GM12878 (cell line): ENCODE measurements around the gene IL22RA2. TPM values are rescaled to one million over a fixed set of nuclear protein-coding genes. Genes with fewer than 3 reads are reported as not detected.

Source experiments
- ATAC-seq: fragments of 200-7000 bp; cut with Tn5 transposase; 3 replicates; pipeline ENCODE4 v1.9.1; 2020; ENCODE audit warnings: mild to moderate bottlenecking, moderate library complexity
- BruUV-seq: library from RNA; stranded (reverse); fragments of 400-500 nt; replicated peaks from 2 replicates; lab custom pipeline; 2021; lab: Mats Ljungman, UMichigan
- CTCF ChIA-PET: fragments of 300-600 bp; sonication (Branson Sonifier 250); formaldehyde crosslinking; extraction: SDS; loops from one replicate; lab custom pipeline; 2021; ENCODE audit warnings: inconsistent platforms; lab: Yijun Ruan, JAX
- POLR2A ChIA-PET: fragments of 350-600 bp; formaldehyde crosslinking; extraction: SDS; loops from one replicate; lab custom pipeline; 2021; ENCODE audit warnings: inconsistent platforms; lab: Charles Lee
- RAD21 ChIA-PET: fragments of 300-600 bp; sonication (Branson Sonifier 250); formaldehyde crosslinking; loops from one replicate; lab custom pipeline; 2023; ENCODE audit warnings: antibody characterized with exemption; ENCODE audit not compliant: unreplicated experiment; lab: Charles Lee
- SMC1A ChIA-PET: fragments of 300-600 bp; sonication (Branson Sonifier 250); formaldehyde crosslinking; loops from one replicate; lab custom pipeline; 2023; ENCODE audit not compliant: unreplicated experiment, uncharacterized antibody; lab: Charles Lee
- DNase-seq: peaks from one replicate; pipeline ENCODE4 v3.0.0-alpha.2; 2011; ENCODE audit warnings: low read depth, low spot score
- FAIRE-seq: peaks from 3 replicates; lab custom pipeline; 2011; peaks lifted over from hg19 to GRCh38; lab: Jason Lieb, UNC
- H2AFZ ChIP-seq: 2 replicates; pipeline ENCODE4 v1.6.0; 2011; ENCODE audit warnings: low read depth, low read length, control low read depth; ENCODE audit not compliant: control insufficient read depth
- H3K27ac ChIP-seq: 2 replicates; pipeline ENCODE4 v1.5.1; 2011; ENCODE audit warnings: control low read depth; ENCODE audit not compliant: control insufficient read depth, insufficient read depth
- H3K27me3 ChIP-seq, 2 experiments: replicated peaks in 1 of 2; 2 replicates each; pipeline versions ENCODE4 v1.6.0 to v1.6.1; 2011; ENCODE audit warnings: low read length in 1 of 2; ENCODE audit not compliant: control insufficient read depth in 2 of 2, insufficient read depth in 2 of 2
- H3K36me3 ChIP-seq, 2 experiments: 2 replicates each; pipeline ENCODE4 v1.5.1; 2011; ENCODE audit warnings: low read length in 1 of 2; ENCODE audit not compliant: control insufficient read depth in 2 of 2, insufficient read depth in 2 of 2
- H3K4me1 ChIP-seq: 2 replicates; pipeline ENCODE4 v1.6.1; 2011; ENCODE audit warnings: mild to moderate bottlenecking, low read length, moderate library complexity, mixed read lengths; ENCODE audit not compliant: control insufficient read depth, insufficient read depth
- H3K4me2 ChIP-seq: 2 replicates; pipeline ENCODE4 v1.6.0; 2011; ENCODE audit warnings: control low read depth; ENCODE audit not compliant: control insufficient read depth, insufficient read depth
- H3K4me3 ChIP-seq: fragments of 200-600 bp; sonication (generic); 2 replicates; pipeline ENCODE4 v1.5.1; 2016
- H3K79me2 ChIP-seq: 2 replicates; pipeline ENCODE4 v1.6.0; 2011; ENCODE audit warnings: low read length; ENCODE audit not compliant: control insufficient read depth, insufficient read depth
- H3K9ac ChIP-seq: 2 replicates; pipeline ENCODE4 v1.8.0; 2011; ENCODE audit warnings: low read length, control low read depth, mixed read lengths; ENCODE audit not compliant: control insufficient read depth, insufficient read depth
- H3K9me3 ChIP-seq: replicated peaks from 3 replicates; pipeline ENCODE4 v1.5.1; 2011; ENCODE audit warnings: mild to moderate bottlenecking, low read length; ENCODE audit not compliant: control insufficient read depth, insufficient read depth
- H4K20me1 ChIP-seq: 2 replicates; pipeline ENCODE4 v1.6.0; 2011; ENCODE audit not compliant: control insufficient read depth, insufficient read depth
- CBX5 ChIP-seq: sonication (generic); IDR thresholded peaks from 2 replicates; pipeline ENCODE4 v1.6.1; 2016; ENCODE audit warnings: low read depth, moderate library complexity, mild to moderate bottlenecking, inconsistent platforms
- DPF2 ChIP-seq: fragments of 450-650 bp; IDR thresholded peaks from 2 replicates; pipeline ENCODE4 v1.6.1; 2017; ENCODE audit warnings: mild to moderate bottlenecking
- FOS ChIP-seq: IDR thresholded peaks from 3 replicates; pipeline ENCODE4 v1.6.1; 2011; ENCODE audit warnings: borderline replicate concordance; ENCODE audit not compliant: insufficient read length; ENCODE audit errors: extremely low read depth
- JUNB ChIP-seq: IDR thresholded peaks from 2 replicates; pipeline ENCODE4 v1.6.1; 2016; ENCODE audit warnings: antibody characterized with exemption, mild to moderate bottlenecking
- MXI1 ChIP-seq: fragments of 150-350 bp; IDR thresholded peaks from 2 replicates; pipeline ENCODE4 v1.6.1; 2011; ENCODE audit warnings: low read depth, mild to moderate bottlenecking, inconsistent platforms, low read length, improper control_type of control experiment
- POLR2AphosphoS5 ChIP-seq: IDR thresholded peaks from 2 replicates; pipeline ENCODE4 v1.6.1; 2011; ENCODE audit warnings: mild to moderate bottlenecking, low read length, inconsistent platforms
- PRDM15 ChIP-seq: fragments of 450-650 bp; formaldehyde crosslinking; IDR thresholded peaks from 2 replicates; pipeline ENCODE4 v1.4.0; 2020; ENCODE audit warnings: mild to moderate bottlenecking, moderate library complexity
- SKIL ChIP-seq: fragments of 450-650 bp; IDR thresholded peaks from 2 replicates; pipeline ENCODE4 v1.6.1; 2017; ENCODE audit warnings: mild to moderate bottlenecking, low read depth, inconsistent platforms; ENCODE audit not compliant: poor library complexity, severe bottlenecking
- SMC3 ChIP-seq: IDR thresholded peaks from 2 replicates; pipeline ENCODE4 v1.6.1; 2011; ENCODE audit warnings: low read length, improper control_type of control experiment, borderline replicate concordance
- SP1 ChIP-seq: IDR thresholded peaks from one replicate; pipeline ENCODE4 v1.6.1; 2011; ENCODE audit warnings: low read depth, low read length
- TCF12 ChIP-seq: IDR thresholded peaks from 2 replicates; pipeline ENCODE4 v1.6.1; 2011; ENCODE audit warnings: low read depth, mild to moderate bottlenecking, low read length
- USF2 ChIP-seq: IDR thresholded peaks from 2 replicates; pipeline ENCODE4 v1.6.1; 2011; ENCODE audit warnings: low read depth, low read length, improper control_type of control experiment, borderline replicate concordance
- ZNF217 ChIP-seq: fragments of 450-650 bp; IDR thresholded peaks from 2 replicates; pipeline ENCODE4 v1.6.1; 2017; ENCODE audit warnings: antibody characterized with exemption, mild to moderate bottlenecking
- ZNF622 ChIP-seq: fragments of 450-650 bp; IDR thresholded peaks from 2 replicates; pipeline ENCODE4 v1.6.1; 2017; ENCODE audit warnings: mild to moderate bottlenecking, inconsistent platforms
- WGBS: methylation state at CpG from one replicate; pipeline ENCODE4 v1.1.6; 2016; ENCODE audit warnings: low lambda C conversion rate; ENCODE audit not compliant: insufficient replicate concordance, insufficient coverage; ENCODE audit errors: missing lambda C conversion rate; 5-methylcytosine and 5-hydroxymethylcytosine counted together
- in situ Hi-C: fragments of 300-500 bp; cut with MboI; formaldehyde crosslinking; loops from 9 replicates; pipeline ENCODE4 v1.14.3; 2018; ENCODE audit warnings: mixed read lengths
- intact Hi-C: fragments of 100-400 bp; cut with micrococcal nuclease; formaldehyde crosslinking; loops from one replicate; pipeline ENCODE4 v1.14.2; 2022; ENCODE audit not compliant: unreplicated experiment
- polyA plus RNA-seq, 11 experiments: library from polyadenylated mRNA; depleted of rRNA in 4 of 11; unstranded in 6 of 11; stranded (reverse) in 5 of 11; fragments of >200 nt; fragmentation: Nextera tagmentation in 4 of 11; fragmentation: Illumina TruSeq in 1 of 11; extraction: Ambion mirVana in 4 of 11; extraction: Trizol in 1 of 11; gene quantifications; 1 replicate in 1 of 11; 2 replicates in 10 of 11; pipeline versions ENCODE4 v1.2.1 to v1.2.3, GENCODE V29; 2011 to 2016; ENCODE audit warnings: inconsistent platforms in 2 of 11, missing spikeins in 2 of 11, low read depth in 1 of 11
- total RNA-seq, 4 experiments: library from RNA; depleted of rRNA in 3 of 4; stranded (reverse); fragments of >200 nt in 3 of 4; fragmentation: Illumina TruSeq in 1 of 4; extraction: Trizol in 1 of 4; gene quantifications; 2 replicates each; pipeline versions ENCODE4 v1.2.1 to v1.2.3, GENCODE V29; 2013 to 2021

The IL22RA2 gene
- total and polyA plus RNA-seq, 10 of the 15 experiments (the other 5 are each of a cell fraction or from before 2014, with no cell fraction given) = 0.05 to 0.22 (median 0.09) TPM; not detected in 3

- RAD21 ChIA-PET = no interaction called here
- no peaks in the 10 kb centered on the region for H3K36me3 ChIP-seq
- no peaks in the 10 kb centered on the region for H4K20me1 ChIP-seq
- H3K9me3 ChIP-seq = peaks cover 19% of the 10 kb centered on the region
- no peak overlapping the region for H3K4me3 ChIP-seq
- H3K79me2 ChIP-seq = no peaks in the 10 kb centered on the region
- no peak overlapping the region for H2AFZ ChIP-seq
- FAIRE-seq (no peak), ATAC-seq (no peak; the same call in 2 of the 3 replicates), DNase-seq (no peak)
- CTCF ChIA-PET = interaction anchor here (0.8 kb wide), 1 partner anchor 14 kb away, joined by 3 read pairs; no protein-coding TSS in a partner anchor
- H3K9ac ChIP-seq = no peak overlapping the region
- peaks cover 14% of the 10 kb centered on the region for H3K4me1 ChIP-seq
- 99% methylated on average over 5 of the region's 5 CpGs for WGBS
- in situ Hi-C loops (no loop called here), intact Hi-C loops (no loop called here)
- TF ChIP-seq MXI1 (no peak), SMC3 (no peak), POLR2AphosphoS5 (no peak), ZNF622 (no peak), PRDM15 (CRISPR knock-in tag) (no peak), SKIL (no peak), DPF2 (no peak), SP1 (no peak), JUNB (no peak), FOS (no peak), CBX5 (no peak), ZNF217 (no peak), USF2 (no peak), TCF12 (no peak)
- POLR2A ChIA-PET = interaction anchor here (1.0 to 1.4 kb wide), 2 partner anchors 9 to 15 kb away, joined by 3 to 4 read pairs; no protein-coding TSS in a partner anchor
- no peaks in the 10 kb centered on the region for H3K27me3 ChIP-seq
- H3K27ac ChIP-seq = no peak overlapping the region
- no TSS peak for BruUV-seq
- no peak overlapping the region for H3K4me2 ChIP-seq
- SMC1A ChIA-PET = interaction anchor here (0.5 to 2.7 kb wide), 6 partner anchors 9 to 171 kb away, joined by 3 to 12 read pairs (median 6); no protein-coding TSS in a partner anchor
These were observed 61.4 kb downstream of the IL22RA2 start for GRCh38 chr6:137112067-137112355.
